B cell (primary cell): ENCODE measurements around the gene ABCC3.

Experiments
- CTCF ChIP-seq: fragments of 200-600 bp; IDR thresholded peaks from one replicate; pipeline ENCODE4 v1.8.0; 2022; ENCODE audit warnings: antibody characterized with exemption, mild to moderate bottlenecking
- EZH2 ChIP-seq: IDR thresholded peaks from 2 replicates; pipeline ENCODE4 v1.6.1; 2012; ENCODE audit warnings: borderline replicate concordance, low read depth, mild to moderate bottlenecking, moderate library complexity, low read length; ENCODE audit not compliant: insufficient read depth, poor library complexity, severe bottlenecking

- TF ChIP-seq CTCF (no peak), EZH2 (no peak)
Observed at GRCh38 chr17:50613007-50613992, 21.4 kb upstream of the ABCC3 start.
